GM12892 (cell line): Measurements from ENCODE around the gene ITPRID1.

Experiments used
- POLR2A ChIP-seq: IDR thresholded peaks from 2 replicates; pipeline ENCODE4 v1.6.1; 2011; ENCODE audit warnings: low read depth, low read length, control low read depth
- TAF1 ChIP-seq: IDR thresholded peaks from 2 replicates; pipeline ENCODE4 v1.6.1; 2011; ENCODE audit warnings: low read depth, mild to moderate bottlenecking, control low read depth, low read length, borderline replicate concordance

GRCh38 chr7:31633894-31634494, 120.1 kb downstream of the ITPRID1 start:
- TF ChIP-seq POLR2A: no peak
- no peak for TF ChIP-seq TAF1
